ENCODE data around the gene USP12.
"Not testable (repeated sequence)": the region's sequence is repeated elsewhere in the genome, so short reads cannot be mapped to it uniquely, and the experiment has no call there.

USP12 gene

GRCh38 chr13:27073186-27073585 is 98.4 kb downstream of the USP12 start:
- Histone ChIP-seq H3K27ac (no peak overlapping the region), H3K4me3 (no peak overlapping the region), H3K9me3 (no peaks in the 10 kb centered on the region), H3K27me3 (no peaks in the 10 kb centered on the region), H3K4me1 (peaks cover 0 to 15% (median 4%) of the 10 kb centered on the region in 4 donors), H3K36me3 (peaks cover 19 to 48% (median 47%) of the 10 kb centered on the region in 3 donors)
- intact Hi-C loops (cut with DNase I; ENCODE audit: low total_unique reads): no loop called here
- DNase-seq: no peak
- TF ChIP-seq CTCF (IDR thresholded peaks at IDR 0.05): no peak

GRCh38 chr13:27066123-27066522 is 105.5 kb downstream of the USP12 start:
- H3K27ac ChIP-seq; H3K27me3 ChIP-seq; H3K4me3 ChIP-seq; DNase-seq; H3K9me3 ChIP-seq; H3K4me1 ChIP-seq; intact Hi-C loops (cut with DNase I; ENCODE audit: low total_unique reads): not testable (repeated sequence)
- peaks cover 6 to 27% (median 24%) of the 10 kb centered on the region in 3 donors for H3K36me3 ChIP-seq

GRCh38 chr13:27065582-27065981 is 106.0 kb downstream of the USP12 start:
- intact Hi-C loops (cut with DNase I; ENCODE audit: low total_unique reads): no loop called here
- no peak overlapping the region for H3K27ac ChIP-seq
- no peak for DNase-seq
- H3K4me1 ChIP-seq: peaks cover 0 to 8% (median 0%) of the 10 kb centered on the region in 4 donors
- H3K4me3 ChIP-seq: no peak overlapping the region
- no peak for TF ChIP-seq CTCF (IDR thresholded peaks at IDR 0.05)
- H3K27me3 ChIP-seq: no peaks in the 10 kb centered on the region
- H3K9me3 ChIP-seq: no peaks in the 10 kb centered on the region
- H3K36me3 ChIP-seq: peaks cover 6 to 25% (median 19%) of the 10 kb centered on the region in 3 donors

GRCh38 chr13:27064252-27064995 is 107.2 kb downstream of the USP12 start:
- H3K9me3 ChIP-seq: no peaks in the 10 kb centered on the region
- intact Hi-C loops (cut with DNase I; ENCODE audit: low total_unique reads): no loop called here
- no peak overlapping the region for H3K4me3 ChIP-seq
- TF ChIP-seq CTCF (IDR thresholded peaks at IDR 0.05): no peak
- peaks cover 0 to 8% (median 0%) of the 10 kb centered on the region in 4 donors for H3K4me1 ChIP-seq
- DNase-seq: no peak
- H3K27ac ChIP-seq: no peak overlapping the region
- peaks cover 3 to 14% (median 9%) of the 10 kb centered on the region in 3 donors for H3K36me3 ChIP-seq
- H3K27me3 ChIP-seq: no peaks in the 10 kb centered on the region

- H3K27me3 ChIP-seq: no peaks in the 10 kb centered on the region
- no peak overlapping the region for H3K4me3 ChIP-seq
- no peak overlapping the region for H3K27ac ChIP-seq
- no peak for TF ChIP-seq CTCF (IDR thresholded peaks at IDR 0.05)
- no peak for DNase-seq
- no peaks in the 10 kb centered on the region for H3K9me3 ChIP-seq
- no peaks in the 10 kb centered on the region for H3K4me1 ChIP-seq
- intact Hi-C loops (cut with DNase I; ENCODE audit: low total_unique reads): no loop called here
- no peaks in the 10 kb centered on the region for H3K36me3 ChIP-seq
These were observed 113.8 kb downstream of the USP12 start for GRCh38 chr13:27057817-27058216.

- intact Hi-C loops (cut with DNase I; ENCODE audit: low total_unique reads): no loop called here
- H3K4me3 ChIP-seq: no peak overlapping the region
- H3K27me3 ChIP-seq: no peaks in the 10 kb centered on the region
- no peak for DNase-seq
- TF ChIP-seq CTCF (IDR thresholded peaks at IDR 0.05): no peak
- H3K27ac ChIP-seq: no peak overlapping the region
- peaks cover 0 to 3% (median 0%) of the 10 kb centered on the region in 3 donors for H3K36me3 ChIP-seq
- H3K9me3 ChIP-seq: peaks cover 0 to 3% (median 0%) of the 10 kb centered on the region in 3 donors
- H3K4me1 ChIP-seq: no peaks in the 10 kb centered on the region
These were observed 116.1 kb downstream of the USP12 start for GRCh38 chr13:27055526-27055925.

Data from tibial artery (tissue), 4 donors.